ENCODE results near the gene FKBP5. TPM values are rescaled to one million over a fixed set of nuclear protein-coding genes. Genes with fewer than 3 reads are reported as not detected.

The FKBP5 gene
- total and polyA plus RNA-seq, 9 of the 15 experiments (the other 6 are each of a cell fraction or from before 2014, with no cell fraction given), result 32.7 to 151 (median 75.0) TPM

- no peak for TF ChIP-seq PATZ1 (CRISPR knock-in tag; IDR thresholded peaks at IDR 0.05; ENCODE audit: borderline replicate concordance)
These were observed 141.0 kb downstream of the FKBP5 start (continued) for GRCh38 chr6:35547676-35548075.

GRCh38 chr6:35544769-35545361 is 143.8 kb downstream of the FKBP5 start:
- Histone ChIP-seq H3K9me3 (replicated peaks; ENCODE audit: control insufficient read depth, insufficient read depth, low read depth, low read length) (peaks cover 4% of the 10 kb centered on the region), H4K20me1 (replicated peaks; ENCODE audit: control insufficient read depth, insufficient read depth, low read length) (no peaks in the 10 kb centered on the region), H3K27me3 (ENCODE audit: control insufficient read depth in 2 of 2, insufficient read depth in 2 of 2, low read length in 2 of 2) (peaks cover 13 to 24% of the 10 kb centered on the region in 2 experiments; a peak in 4 of 5 replicates), H3K36me3 (ENCODE audit: control insufficient read depth, insufficient read depth, low read length) (no peaks in the 10 kb centered on the region), H3K27ac (ENCODE audit: extremely low read depth, low read depth, low read length) (no peak overlapping the region), H3K4me1 (replicated peaks in 1 of 2; ENCODE audit: control insufficient read depth in 2 of 2, insufficient read depth in 2 of 2, low read length in 2 of 2) (no peaks in the 10 kb centered on the region), H2AFZ (ENCODE audit: low read depth, low read length) (no peak overlapping the region), H3K79me2 (ENCODE audit: control insufficient read depth, insufficient read depth, low read length) (no peaks in the 10 kb centered on the region), H3K9me1 (ENCODE audit: control insufficient read depth, insufficient read depth, low read length) (no peaks in the 10 kb centered on the region), H3K4me2 (ENCODE audit: insufficient read depth, low read length) (no peak overlapping the region), H3K4me3 (no peak overlapping the region), H3K9ac (ENCODE audit: insufficient read depth in 1 of 2, low read depth in 2 of 2, low read length in 2 of 2) (peak overlapping the region in 1 of 2 experiments; percentile 73; a peak in 1 of 4 replicates)
- ATAC-seq (peak; percentile 58), DNase-seq (ENCODE audit: extremely low read depth in 1 of 4, low spot score in 3 of 4) (peak in 1 of 4 experiments; percentile 35), FAIRE-seq (no peak)
- in situ Hi-C loops (cut with MboI) (no loop called here), intact Hi-C loops (cut with micrococcal nuclease) (no loop called here)
- CTCF ChIA-PET (ENCODE audit: low intra/inter-chr PET ratio), result interaction anchor here (0.6 to 0.7 kb wide), 2 partner anchors 10 to 246 kb away, joined by 3 to 4 read pairs; no protein-coding TSS in a partner anchor
- POLR2A ChIA-PET, result interaction anchor here (1.2 to 2.5 kb wide), 2 partner anchors 9 to 17 kb away, joined by 4 to 7 read pairs; no protein-coding TSS in a partner anchor
- BruUV-seq (replicated peaks), result no TSS peak
- WGBS (ENCODE audit: insufficient coverage, low coverage, missing lambda C conversion rate), result 11% methylated on average over 10 of the region's 13 CpGs
- TF ChIP-seq CBFA2T3 (IDR thresholded peaks at IDR 0.05), result peak; percentile 26; the same call in 1 of the 2 replicates
- no peak for TF ChIP-seq WHSC1 (IDR thresholded peaks at IDR 0.05; ENCODE audit: low read length)
- no peak for TF ChIP-seq SP2 (IDR thresholded peaks at IDR 0.05; ENCODE audit: extremely low read depth, low read depth, low read length, poor library complexity, severe bottlenecking)
- peak; percentile 57 for TF ChIP-seq HMBOX1 (IDR thresholded peaks at IDR 0.05)
- TF ChIP-seq MITF (IDR thresholded peaks at IDR 0.05), result no peak
- no peak for TF ChIP-seq ZNF347 (CRISPR knock-in tag; IDR thresholded peaks at IDR 0.05; ENCODE audit: low read depth)
- TF ChIP-seq TSHZ1 (CRISPR knock-in tag; IDR thresholded peaks at IDR 0.05), result no peak
- no peak for TF ChIP-seq ZNF764 (CRISPR knock-in tag; IDR thresholded peaks at IDR 0.05; ENCODE audit: low read depth)
